SU-DHL-6 (cell line): Measurements from ENCODE around the gene FEM1A.

Experiments
- CTCF ChIP-seq: fragments of 200-600 bp; sonication (generic); IDR thresholded peaks from one replicate; pipeline ENCODE4 v1.5.1; 2017; ENCODE audit warnings: antibody characterized with exemption, mild to moderate bottlenecking, low read length, moderate library complexity; ENCODE audit not compliant: insufficient read depth, poor library complexity, severe bottlenecking
- EZH2phosphoT487 ChIP-seq: fragments of 200-600 bp; sonication (generic), shearing (Covaris generic); conservative IDR thresholded peaks from 2 replicates; pipeline ENCODE4 v1.6.1; 2018; ENCODE audit warnings: mild to moderate bottlenecking, antibody characterized with exemption, low read length, moderate library complexity, mixed read lengths

DNA sequence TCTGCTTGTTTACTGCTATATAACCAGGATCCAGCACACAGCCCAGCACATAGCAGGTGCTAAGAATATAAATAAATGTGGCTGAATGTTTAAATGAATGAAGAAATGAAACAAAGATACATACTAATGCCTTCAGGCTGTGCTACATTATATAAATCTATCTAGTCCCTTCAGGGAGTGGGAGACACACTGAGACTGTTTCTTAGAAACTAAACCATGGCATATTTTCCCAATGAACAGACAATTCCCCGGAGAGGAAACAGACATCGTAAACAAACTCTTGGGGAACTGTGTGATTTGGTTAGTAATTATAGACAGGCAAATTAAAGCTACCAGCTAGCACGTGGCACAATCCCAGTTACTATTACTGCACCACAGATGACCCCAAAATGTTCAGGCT is 9.7 kb upstream of the FEM1A start:
- TF ChIP-seq CTCF (no peak), EZH2phosphoT487 (no peak)
